Panc1 (cell line): ENCODE data around the gene RAPGEF5.

Experiments used
- POLR2AphosphoS5 ChIP-seq: IDR thresholded peaks from 2 replicates; pipeline ENCODE4 v1.6.1; 2012; ENCODE audit warnings: mild to moderate bottlenecking, low read depth, low read length, moderate library complexity
- SIN3A ChIP-seq: IDR thresholded peaks from 2 replicates; pipeline ENCODE4 v1.6.1; 2012; ENCODE audit warnings: low read depth, mild to moderate bottlenecking, low read length, moderate library complexity, borderline replicate concordance; ENCODE audit not compliant: insufficient read depth
- TF ChIP-seq, protein P1 (sequence below): fragments of 450-650 bp; IDR thresholded peaks from 2 replicates; pipeline ENCODE4 v1.5.1; 2017; ENCODE audit warnings: mild to moderate bottlenecking
- TF ChIP-seq, protein P2 (sequence below), 2 experiments: IDR thresholded peaks; 2 replicates each; pipeline ENCODE4 v1.6.1; 2011 to 2012; ENCODE audit warnings: low read depth in 2 of 2, control low read depth in 1 of 2, low read length in 1 of 2, mild to moderate bottlenecking in 1 of 2, moderate library complexity in 1 of 2; ENCODE audit not compliant: insufficient read depth in 1 of 2

DNA sequence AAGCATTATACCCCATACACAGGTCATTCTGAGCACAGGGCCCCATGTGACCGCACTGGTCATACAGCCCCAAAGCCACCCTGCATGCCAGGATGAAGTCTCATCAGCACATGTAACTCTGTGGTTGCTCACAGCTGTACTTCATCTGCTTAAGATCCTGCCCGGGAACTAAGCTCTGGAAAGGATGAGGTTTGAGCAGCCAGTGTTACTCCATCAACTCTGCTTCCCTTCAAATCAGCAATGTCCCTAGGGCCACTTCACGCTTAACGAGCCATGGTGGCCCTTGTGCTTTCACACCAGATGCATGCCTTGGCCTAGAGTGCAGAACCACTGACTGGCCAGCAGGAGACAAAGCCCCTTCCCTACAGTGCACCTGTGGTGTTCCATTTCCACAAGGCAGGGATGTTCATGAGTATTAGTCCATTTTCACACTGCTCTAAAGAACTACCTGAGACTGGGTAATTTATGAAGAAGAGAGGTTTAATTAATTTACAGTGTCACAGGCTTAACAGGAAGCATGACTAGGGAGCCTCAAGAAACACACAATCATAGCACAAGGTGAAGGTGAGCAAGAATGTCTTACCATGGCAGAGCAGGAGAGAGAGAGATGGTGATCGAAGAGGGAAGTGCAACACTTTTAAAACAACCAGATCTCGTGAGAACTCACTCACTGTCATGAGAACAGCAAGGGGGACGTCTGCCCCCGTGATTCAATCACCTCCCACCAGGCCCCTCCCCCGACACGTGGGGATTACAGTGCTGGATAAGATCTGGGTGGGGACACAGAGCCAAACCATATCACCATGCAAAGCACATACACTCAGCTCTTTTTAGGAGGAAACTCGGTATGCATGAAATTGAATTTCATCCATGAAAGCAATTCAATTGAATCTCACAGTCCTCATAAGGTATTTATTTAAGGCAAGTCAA, 262.3 kb downstream of the RAPGEF5 start:
- TF ChIP-seq, protein P1, sequence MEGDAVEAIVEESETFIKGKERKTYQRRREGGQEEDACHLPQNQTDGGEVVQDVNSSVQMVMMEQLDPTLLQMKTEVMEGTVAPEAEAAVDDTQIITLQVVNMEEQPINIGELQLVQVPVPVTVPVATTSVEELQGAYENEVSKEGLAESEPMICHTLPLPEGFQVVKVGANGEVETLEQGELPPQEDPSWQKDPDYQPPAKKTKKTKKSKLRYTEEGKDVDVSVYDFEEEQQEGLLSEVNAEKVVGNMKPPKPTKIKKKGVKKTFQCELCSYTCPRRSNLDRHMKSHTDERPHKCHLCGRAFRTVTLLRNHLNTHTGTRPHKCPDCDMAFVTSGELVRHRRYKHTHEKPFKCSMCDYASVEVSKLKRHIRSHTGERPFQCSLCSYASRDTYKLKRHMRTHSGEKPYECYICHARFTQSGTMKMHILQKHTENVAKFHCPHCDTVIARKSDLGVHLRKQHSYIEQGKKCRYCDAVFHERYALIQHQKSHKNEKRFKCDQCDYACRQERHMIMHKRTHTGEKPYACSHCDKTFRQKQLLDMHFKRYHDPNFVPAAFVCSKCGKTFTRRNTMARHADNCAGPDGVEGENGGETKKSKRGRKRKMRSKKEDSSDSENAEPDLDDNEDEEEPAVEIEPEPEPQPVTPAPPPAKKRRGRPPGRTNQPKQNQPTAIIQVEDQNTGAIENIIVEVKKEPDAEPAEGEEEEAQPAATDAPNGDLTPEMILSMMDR = no peak
- TF ChIP-seq SIN3A (no peak), POLR2AphosphoS5 (no peak)
- TF ChIP-seq, protein P2, sequence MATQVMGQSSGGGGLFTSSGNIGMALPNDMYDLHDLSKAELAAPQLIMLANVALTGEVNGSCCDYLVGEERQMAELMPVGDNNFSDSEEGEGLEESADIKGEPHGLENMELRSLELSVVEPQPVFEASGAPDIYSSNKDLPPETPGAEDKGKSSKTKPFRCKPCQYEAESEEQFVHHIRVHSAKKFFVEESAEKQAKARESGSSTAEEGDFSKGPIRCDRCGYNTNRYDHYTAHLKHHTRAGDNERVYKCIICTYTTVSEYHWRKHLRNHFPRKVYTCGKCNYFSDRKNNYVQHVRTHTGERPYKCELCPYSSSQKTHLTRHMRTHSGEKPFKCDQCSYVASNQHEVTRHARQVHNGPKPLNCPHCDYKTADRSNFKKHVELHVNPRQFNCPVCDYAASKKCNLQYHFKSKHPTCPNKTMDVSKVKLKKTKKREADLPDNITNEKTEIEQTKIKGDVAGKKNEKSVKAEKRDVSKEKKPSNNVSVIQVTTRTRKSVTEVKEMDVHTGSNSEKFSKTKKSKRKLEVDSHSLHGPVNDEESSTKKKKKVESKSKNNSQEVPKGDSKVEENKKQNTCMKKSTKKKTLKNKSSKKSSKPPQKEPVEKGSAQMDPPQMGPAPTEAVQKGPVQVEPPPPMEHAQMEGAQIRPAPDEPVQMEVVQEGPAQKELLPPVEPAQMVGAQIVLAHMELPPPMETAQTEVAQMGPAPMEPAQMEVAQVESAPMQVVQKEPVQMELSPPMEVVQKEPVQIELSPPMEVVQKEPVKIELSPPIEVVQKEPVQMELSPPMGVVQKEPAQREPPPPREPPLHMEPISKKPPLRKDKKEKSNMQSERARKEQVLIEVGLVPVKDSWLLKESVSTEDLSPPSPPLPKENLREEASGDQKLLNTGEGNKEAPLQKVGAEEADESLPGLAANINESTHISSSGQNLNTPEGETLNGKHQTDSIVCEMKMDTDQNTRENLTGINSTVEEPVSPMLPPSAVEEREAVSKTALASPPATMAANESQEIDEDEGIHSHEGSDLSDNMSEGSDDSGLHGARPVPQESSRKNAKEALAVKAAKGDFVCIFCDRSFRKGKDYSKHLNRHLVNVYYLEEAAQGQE (IDR thresholded peaks at IDR 0.05; ENCODE audit: insufficient read depth in 1 of 2, low read depth in 2 of 2, low read length in 1 of 2) = no peak
